H1 (cell line): Measurements from ENCODE around the gene CELSR3. TPM values are rescaled to one million over a fixed set of nuclear protein-coding genes. Genes with fewer than 3 reads are reported as not detected.

ENCODE experiments used
- CTCF ChIA-PET: fragments of 300-600 bp; sonication (Branson Sonifier 250); formaldehyde crosslinking; loops from one replicate; lab custom pipeline; 2021; ENCODE audit not compliant: partially characterized antibody; lab: Charles Lee
- POLR2A ChIA-PET: fragments of 300-600 bp; sonication (Branson Sonifier 250); formaldehyde crosslinking; loops from one replicate; lab custom pipeline; 2021; ENCODE audit warnings: inconsistent platforms; ENCODE audit not compliant: partially characterized antibody; lab: Charles Lee
- DNase-seq, 2 experiments: peaks; one replicate each; pipeline versions ENCODE4 v3.0.0 to v3.0.0-alpha.2; 2010 to 2022; ENCODE audit warnings: low spot score in 2 of 2, low read depth in 1 of 2, mixed read lengths in 1 of 2
- FAIRE-seq: peaks from 2 replicates; lab custom pipeline; 2011; peaks lifted over from hg19 to GRCh38; lab: Jason Lieb, UNC
- H2AFZ ChIP-seq: 2 replicates; pipeline ENCODE4 v1.8.1; 2012; ENCODE audit warnings: low read length, inconsistent platforms
- H2AK5ac ChIP-seq: 2 replicates; pipeline ENCODE4 v1.6.1; 2013; ENCODE audit warnings: low read depth, low read length
- H2BK120ac ChIP-seq: replicated peaks from 2 replicates; pipeline ENCODE3; 2013; ENCODE audit warnings: low read depth, low read length, inconsistent platforms
- H2BK12ac ChIP-seq: 2 replicates; pipeline ENCODE4 v1.6.1; 2013; ENCODE audit warnings: low read depth, low read length
- H2BK15ac ChIP-seq: 2 replicates; pipeline ENCODE4 v1.6.1; 2013; ENCODE audit warnings: low read length
- H2BK20ac ChIP-seq: 2 replicates; pipeline ENCODE4 v1.6.1; 2013; ENCODE audit warnings: low read length
- H2BK5ac ChIP-seq: 2 replicates; pipeline ENCODE4 v1.6.1; 2013; ENCODE audit warnings: low read depth, low read length
- H3K14ac ChIP-seq: 2 replicates; pipeline ENCODE4 v1.6.1; 2013; ENCODE audit warnings: inconsistent platforms; ENCODE audit not compliant: insufficient read length
- H3K18ac ChIP-seq: 2 replicates; pipeline ENCODE4 v1.6.1; 2013; ENCODE audit warnings: low read length; ENCODE audit errors: extremely low read depth
- H3K23ac ChIP-seq: 2 replicates; pipeline ENCODE4 v1.6.1; 2013; ENCODE audit warnings: inconsistent platforms; ENCODE audit not compliant: insufficient read length
- H3K23me2 ChIP-seq: 2 replicates; pipeline ENCODE4 v1.6.1; 2013; ENCODE audit warnings: low read depth, low read length
- H3K27ac ChIP-seq: 2 replicates; pipeline ENCODE4 v1.6.1; 2011; ENCODE audit warnings: low read depth, low read length, inconsistent platforms
- H3K27me3 ChIP-seq, 4 experiments: replicated peaks in 1 of 4; 1 replicate in 1 of 4; 2 replicates in 3 of 4; pipeline versions ENCODE4 v1.6.1 to v1.8.1; 2011 to 2013; ENCODE audit warnings: low read length in 3 of 4, mild to moderate bottlenecking in 3 of 4, inconsistent platforms in 2 of 4, mixed read lengths in 2 of 4, moderate library complexity in 1 of 4; ENCODE audit not compliant: control insufficient read depth in 3 of 4, insufficient read depth in 3 of 4; ENCODE audit errors: extremely low read depth in 1 of 4
- H3K36me3 ChIP-seq, 4 experiments: 2 replicates each; pipeline versions ENCODE4 v1.6.1 to v1.8.1; 2011 to 2013; ENCODE audit warnings: mild to moderate bottlenecking in 4 of 4, low read length in 3 of 4, moderate library complexity in 2 of 4, control low read depth in 1 of 4, inconsistent platforms in 1 of 4; ENCODE audit not compliant: insufficient read depth in 4 of 4, control insufficient read depth in 2 of 4
- H3K4ac ChIP-seq: replicated peaks from 2 replicates; pipeline ENCODE3; 2013; ENCODE audit warnings: low read length, low read depth, mixed read lengths, inconsistent platforms; ENCODE audit not compliant: insufficient read length
- H3K4me1 ChIP-seq, 4 experiments: replicated peaks in 1 of 4; 1 replicate in 1 of 4; 2 replicates in 3 of 4; pipeline versions ENCODE4 v1.6.1 to v1.8.1; 2011 to 2013; ENCODE audit warnings: low read length in 3 of 4, inconsistent platforms in 2 of 4, mixed read lengths in 1 of 4; ENCODE audit not compliant: insufficient read depth in 4 of 4, control insufficient read depth in 3 of 4
- H3K4me2 ChIP-seq, 2 experiments: 2 replicates each; pipeline versions ENCODE4 v1.6.1 to v1.8.1; 2011 to 2013; ENCODE audit warnings: low read depth in 2 of 2, low read length in 2 of 2, control low read depth in 1 of 2, inconsistent platforms in 1 of 2, mild to moderate bottlenecking in 1 of 2; ENCODE audit not compliant: insufficient read depth in 1 of 2
- H3K4me3 ChIP-seq, 4 experiments: fragments of 200-600, 300-600 bp in 1 of 4; sonication (generic), shearing (Covaris generic), sonication (Bioruptor Twin) in 1 of 4; 2 replicates each; pipeline versions ENCODE4 v1.5.1 to v1.8.1; 2011 to 2016; ENCODE audit warnings: low read length in 4 of 4, low read depth in 3 of 4, control low read depth in 2 of 4, inconsistent platforms in 2 of 4, mild to moderate bottlenecking in 2 of 4, mixed read lengths in 1 of 4, moderate library complexity in 1 of 4; ENCODE audit not compliant: insufficient read depth in 2 of 4; ENCODE audit errors: extremely low read depth in 1 of 4
- H3K56ac ChIP-seq: replicated peaks from 2 replicates; pipeline ENCODE3; 2013; ENCODE audit warnings: low read depth, mild to moderate bottlenecking, mixed read lengths, low read length, inconsistent platforms; ENCODE audit not compliant: insufficient read length
- H3K79me1 ChIP-seq: 2 replicates; pipeline ENCODE4 v1.6.1; 2013; ENCODE audit warnings: low read depth, low read length, control low read depth
- H3K79me2 ChIP-seq, 2 experiments: 2 replicates each; pipeline versions ENCODE4 v1.6.1 to v1.8.1; 2012 to 2013; ENCODE audit warnings: low read length in 2 of 2, mild to moderate bottlenecking in 2 of 2, inconsistent platforms in 1 of 2; ENCODE audit not compliant: insufficient read depth in 2 of 2, control insufficient read depth in 1 of 2
- H3K9ac ChIP-seq, 4 experiments: replicated peaks in 1 of 4; 1 replicate in 1 of 4; 2 replicates in 3 of 4; pipeline versions ENCODE4 v1.6.1 to v1.8.1; 2011 to 2013; ENCODE audit warnings: low read depth in 3 of 4, low read length in 3 of 4, control low read depth in 2 of 4, mild to moderate bottlenecking in 2 of 4, moderate library complexity in 2 of 4, inconsistent platforms in 1 of 4; ENCODE audit errors: extremely low read depth in 1 of 4
- H3K9me3 ChIP-seq, 2 experiments: 2 replicates each; pipeline versions ENCODE4 v1.6.1 to v1.8.1; 2012 to 2013; ENCODE audit warnings: mild to moderate bottlenecking in 2 of 2, moderate library complexity in 2 of 2, control low read depth in 1 of 2, inconsistent platforms in 1 of 2, low read depth in 1 of 2, low read length in 1 of 2, mixed read lengths in 1 of 2; ENCODE audit not compliant: insufficient read depth in 2 of 2
- H4K20me1 ChIP-seq, 2 experiments: replicated peaks in 1 of 2; 2 replicates each; pipeline versions ENCODE3 to v1.8.1; 2011 to 2013; ENCODE audit warnings: inconsistent platforms in 2 of 2, low read length in 2 of 2, mild to moderate bottlenecking in 1 of 2; ENCODE audit not compliant: insufficient read depth in 2 of 2, control insufficient read depth in 1 of 2
- H4K5ac ChIP-seq: 2 replicates; pipeline ENCODE4 v1.6.1; 2013; ENCODE audit warnings: low read length, low read depth, mixed read lengths, inconsistent platforms; ENCODE audit not compliant: insufficient read length
- H4K8ac ChIP-seq: 2 replicates; pipeline ENCODE4 v1.8.0; 2013; ENCODE audit warnings: mild to moderate bottlenecking, moderate library complexity, low read length, inconsistent platforms; ENCODE audit not compliant: insufficient read depth; ENCODE audit errors: extremely low read depth
- H4K91ac ChIP-seq: replicated peaks from 2 replicates; pipeline ENCODE3; 2013; ENCODE audit warnings: low read length, mixed read lengths, inconsistent platforms; ENCODE audit not compliant: insufficient read length
- GABPA ChIP-seq: IDR thresholded peaks from 2 replicates; pipeline ENCODE4 v1.6.1; 2011; ENCODE audit warnings: mild to moderate bottlenecking, low read length, moderate library complexity, borderline replicate concordance; ENCODE audit not compliant: insufficient read depth
- RNF2 ChIP-seq: fragments of 200-900, 300-1000 bp; sonication (generic); IDR thresholded peaks from 2 replicates; pipeline ENCODE4 v1.7.1; 2016; ENCODE audit warnings: borderline replicate concordance, low read depth, mild to moderate bottlenecking, antibody characterized with exemption, low read length; ENCODE audit not compliant: poor library complexity, severe bottlenecking; ENCODE audit errors: missing control alignments
- TEAD4 ChIP-seq: IDR thresholded peaks from 2 replicates; pipeline ENCODE4 v1.6.1; 2012; ENCODE audit warnings: low read depth, low read length, inconsistent platforms, mixed read lengths
- WGBS, 2 experiments: shearing (Covaris generic) in 1 of 2; methylation state at CpG; one replicate each; pipeline versions ENCODE4 v1.1.6 to v1.1.7; 2013 to 2015; ENCODE audit warnings: low lambda C conversion rate in 2 of 2, mixed read lengths in 2 of 2, inconsistent platforms in 1 of 2, low coverage in 1 of 2, missing lambda C conversion rate in 1 of 2; ENCODE audit not compliant: insufficient replicate concordance in 2 of 2, insufficient coverage in 1 of 2, insufficient read length in 1 of 2; ENCODE audit errors: extremely low coverage in 1 of 2, missing lambda C conversion rate in 1 of 2; 5-methylcytosine and 5-hydroxymethylcytosine counted together
- polyA plus RNA-seq, 7 experiments: library from polyadenylated mRNA; depleted of rRNA in 3 of 7; stranded (reverse) in 5 of 7; unstranded in 2 of 7; fragments of >200 nt in 5 of 7; fragments of 200-250 nt in 2 of 7; gene quantifications; 1 replicate in 5 of 7; 2 replicates in 1 of 7; 4 replicates in 1 of 7; pipeline versions ENCODE4 v1.2.1 to v1.2.3, GENCODE V29; 2011 to 2013; ENCODE audit warnings: missing spikeins in 2 of 7, mixed read lengths in 2 of 7
- total RNA-seq: library from RNA; stranded (reverse); fragmentation: NEBNext Ultra II Directional; extraction: Animal tissue kit (Norgen Biotek cat#: 25700); gene quantifications from 2 replicates; pipeline ENCODE4 v1.2.1, GENCODE V29; 2021

CELSR3 gene
- total and polyA plus RNA-seq, 2 of the 8 experiments (the other 6 are each of a cell fraction or from before 2014, with no cell fraction given) = 11.6 to 29.5 TPM

DNA sequence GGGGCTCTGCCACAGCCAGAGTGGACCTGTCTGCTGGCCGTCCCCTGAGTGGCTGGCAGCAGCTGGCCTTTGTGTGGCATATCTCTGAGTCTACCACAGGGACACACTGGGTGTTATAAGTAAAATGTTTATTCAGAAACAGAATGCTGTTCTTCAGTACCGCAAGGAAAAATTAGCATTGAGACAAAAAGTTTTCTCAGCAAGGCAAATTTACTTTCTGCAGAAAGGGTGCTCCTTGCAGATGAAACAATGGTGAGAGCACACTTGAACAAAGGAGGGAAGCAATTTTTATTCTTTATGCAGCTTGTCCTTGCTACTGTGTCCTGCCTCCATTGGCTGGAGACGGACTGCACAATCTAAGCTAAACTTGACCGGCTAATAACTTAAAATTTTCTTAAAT is 45.1 kb downstream of the CELSR3 start:
- H3K23me2 ChIP-seq = no peaks in the 10 kb centered on the region
- H3K56ac ChIP-seq = no peak overlapping the region
- no peak overlapping the region for H3K27ac ChIP-seq
- no peak for FAIRE-seq
- no peak overlapping the region for H3K4me3 ChIP-seq
- H2BK20ac ChIP-seq = no peak overlapping the region
- H3K23ac ChIP-seq = no peak overlapping the region
- H3K14ac ChIP-seq = no peak overlapping the region
- H2BK12ac ChIP-seq = 0 out of 2 replicates have a peak overlapping the region, but pooled peaks have one; percentile 9
- POLR2A ChIA-PET = interaction anchor here (0.8 to 1.8 kb wide), 6 partner anchors 8 to 44 kb away, joined by 3 to 5 read pairs (median 4); partner anchors contain the start of gene UQCRC1
- H4K8ac ChIP-seq = no peak overlapping the region
- no peak overlapping the region for H2BK120ac ChIP-seq
- peaks cover 0 to 2% of the 10 kb centered on the region in 2 experiments for H4K20me1 ChIP-seq
- TF ChIP-seq RNF2 (no peak), GABPA (no peak), TEAD4 (no peak)
- TF ChIP-seq, all 59 proteins: peak for 0
- H3K18ac ChIP-seq = no peak overlapping the region
- H2AK5ac ChIP-seq = no peak overlapping the region
- H2BK15ac ChIP-seq = no peak overlapping the region
- no peak overlapping the region for H2BK5ac ChIP-seq
- no peaks in the 10 kb centered on the region for H3K79me2 ChIP-seq
- no peaks in the 10 kb centered on the region for H3K27me3 ChIP-seq
- DNase-seq = no peak
- no peak overlapping the region for H2AFZ ChIP-seq
- 84% methylated on average over 4 of the region's 4 CpGs; no CpG with 5 or more reads in 1 of the 2 experiments for WGBS, 2 experiments
- peaks cover 0 to 3% (median 0%) of the 10 kb centered on the region in 4 experiments; a peak in 3 of 8 replicates for H3K36me3 ChIP-seq
- CTCF ChIA-PET = interaction anchor here (0.8 kb wide), 1 partner anchor 36 kb away, joined by 4 read pairs; no protein-coding TSS in a partner anchor
- no peak overlapping the region for H4K91ac ChIP-seq
- H3K4me2 ChIP-seq = no peak overlapping the region
- no peaks in the 10 kb centered on the region for H3K79me1 ChIP-seq
- no peak overlapping the region for H3K9ac ChIP-seq
- no peak overlapping the region for H4K5ac ChIP-seq
- no peak overlapping the region for H3K4ac ChIP-seq
- H3K9me3 ChIP-seq = no peaks in the 10 kb centered on the region
- no peaks in the 10 kb centered on the region for H3K4me1 ChIP-seq
